IPS-18c (cell line): ENCODE data around the gene SLC2A13.

Source experiments
- H3K4me3 ChIP-seq: 2 replicates; pipeline ENCODE4 v1.7.0; 2013; ENCODE audit warnings: low read depth, mild to moderate bottlenecking, low read length, moderate library complexity; ENCODE audit not compliant: insufficient read depth
- H3K9me3 ChIP-seq: one replicate; pipeline ENCODE4 v1.6.1; 2013; ENCODE audit warnings: mild to moderate bottlenecking, low read length, moderate library complexity; ENCODE audit not compliant: control insufficient read depth, insufficient read depth

Gene SLC2A13

GRCh38 chr12:40105515-40106201 lies at the start of gene SLC2A13:
TSS of gene SLC2A13 (minus strand) at chr12:40106081. CDS start at chr12:40105808, 273 bp downstream.
- Histone ChIP-seq H3K4me3 (peak within 1 kb of the TSS; percentile 79), H3K9me3 (no peaks in the 10 kb centered on the region)

- H3K9me3 ChIP-seq: no peaks in the 10 kb centered on the region
These were observed 48.5 kb upstream of the SLC2A13 start for GRCh38 chr12:40154381-40154780.

DNA sequence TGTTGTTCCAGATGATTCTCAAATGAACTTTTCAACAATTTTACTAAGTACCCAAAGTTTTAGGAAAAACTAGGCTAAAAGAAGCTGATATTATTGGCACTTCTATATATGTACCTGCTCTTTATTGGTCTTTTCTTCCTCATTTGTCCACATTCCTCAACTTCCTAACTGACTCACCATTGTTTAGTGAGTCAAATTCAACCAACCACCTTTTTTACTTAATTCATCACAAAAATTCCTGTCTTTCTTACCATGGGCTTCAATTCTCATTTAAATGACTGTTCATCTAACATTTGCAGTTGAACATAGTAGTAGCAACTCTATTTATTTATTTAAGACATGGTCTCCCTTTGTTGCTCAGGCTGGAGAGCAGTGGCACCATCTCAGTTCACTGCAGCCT lies 47.6 kb upstream of the SLC2A13 start:
- Histone ChIP-seq H3K4me3 (no peak overlapping the region), H3K9me3 (no peaks in the 10 kb centered on the region)

More at GRCh38 chr12:40154381-40154780, 48.5 kb upstream of the SLC2A13 start:
- H3K4me3 ChIP-seq: no peak overlapping the region

DNA sequence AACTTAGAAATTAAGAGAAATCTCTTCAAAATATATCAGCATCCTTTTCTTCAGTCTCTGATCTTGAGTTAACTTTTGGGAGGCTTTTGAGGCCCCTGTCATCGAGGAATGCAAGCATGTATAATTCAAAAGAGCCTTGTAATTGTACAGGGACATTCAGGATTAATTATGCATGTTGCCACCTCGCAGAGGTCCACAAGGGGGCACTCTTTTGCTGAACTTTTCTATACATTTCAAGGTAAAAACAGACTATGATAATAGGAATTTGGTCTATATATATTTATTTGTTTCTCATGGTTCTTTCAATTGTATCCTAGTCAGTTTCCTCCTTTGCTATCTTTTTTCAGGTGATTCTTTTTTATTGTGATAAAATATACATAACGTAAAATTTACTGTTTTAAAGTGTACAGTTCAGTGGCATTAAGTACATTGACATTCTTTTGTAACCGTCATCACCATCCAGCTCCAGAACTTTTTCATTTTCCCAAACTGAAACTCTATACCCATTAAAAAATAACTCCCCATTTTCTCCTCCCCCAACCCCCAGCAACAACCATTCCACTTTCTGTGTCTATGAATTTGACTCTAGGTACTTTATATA lies 47.0 kb upstream of the SLC2A13 start:
- H3K9me3 ChIP-seq: no peaks in the 10 kb centered on the region

DNA sequence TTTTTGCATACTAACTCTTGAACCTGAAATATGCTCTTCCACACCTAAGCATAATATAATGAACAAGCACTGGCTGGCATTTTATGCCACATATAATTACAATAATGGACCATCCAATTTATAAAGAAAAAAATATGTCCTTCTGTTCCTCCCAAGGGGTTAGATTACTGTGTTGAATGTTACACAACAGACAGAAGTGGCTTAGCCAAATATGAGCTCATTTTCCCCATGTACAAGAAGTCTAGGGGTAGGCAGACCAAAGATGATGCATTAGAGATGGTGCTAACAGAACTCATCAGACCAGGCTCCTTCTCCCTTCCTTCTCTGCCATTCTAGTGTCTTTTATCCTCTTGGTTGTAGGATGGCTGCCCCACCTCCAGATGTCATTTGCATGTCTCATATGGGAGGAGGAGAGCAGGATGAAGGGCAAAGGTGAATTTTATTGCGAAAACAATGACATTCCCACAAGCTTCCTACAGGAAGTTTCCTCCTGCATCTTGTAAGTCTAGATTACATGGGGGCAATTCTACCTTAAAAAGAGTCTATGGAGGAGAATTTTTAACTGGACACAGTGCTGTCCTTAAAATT lies 43.9 kb upstream of the SLC2A13 start:
- no peaks in the 10 kb centered on the region for H3K9me3 ChIP-seq
- no peak overlapping the region for H3K4me3 ChIP-seq

More for the DNA sequence above, 47.0 kb upstream of the SLC2A13 start:
- H3K4me3 ChIP-seq: no peak overlapping the region

GRCh38 chr12:40146800-40147797 lies 41.2 kb upstream of the SLC2A13 start:
- H3K9me3 ChIP-seq: no peaks in the 10 kb centered on the region
- no peak overlapping the region for H3K4me3 ChIP-seq

DNA sequence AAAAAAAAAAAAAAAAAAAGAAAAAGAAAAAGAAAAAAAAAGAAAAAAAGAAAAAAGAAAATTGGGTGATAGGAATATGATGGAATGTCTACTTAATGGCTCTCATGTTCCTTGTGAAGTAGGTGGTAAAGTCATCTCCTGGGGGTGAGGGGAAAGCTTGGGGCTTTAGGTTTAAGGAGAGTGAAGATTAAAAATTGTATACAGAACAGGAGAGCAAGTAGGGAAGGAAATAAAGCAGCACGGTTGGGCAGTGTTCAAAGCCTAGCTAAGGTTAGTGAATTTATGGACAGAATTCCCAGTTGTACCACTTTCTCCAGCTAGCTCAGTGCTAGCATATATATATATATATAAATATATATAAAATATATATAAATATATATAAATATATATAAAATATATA lies 40.0 kb upstream of the SLC2A13 start:
- H3K9me3 ChIP-seq: no peaks in the 10 kb centered on the region
- H3K4me3 ChIP-seq: no peak overlapping the region

GRCh38 chr12:40144023-40144422 lies 38.1 kb upstream of the SLC2A13 start:
- no peaks in the 10 kb centered on the region for H3K9me3 ChIP-seq

DNA sequence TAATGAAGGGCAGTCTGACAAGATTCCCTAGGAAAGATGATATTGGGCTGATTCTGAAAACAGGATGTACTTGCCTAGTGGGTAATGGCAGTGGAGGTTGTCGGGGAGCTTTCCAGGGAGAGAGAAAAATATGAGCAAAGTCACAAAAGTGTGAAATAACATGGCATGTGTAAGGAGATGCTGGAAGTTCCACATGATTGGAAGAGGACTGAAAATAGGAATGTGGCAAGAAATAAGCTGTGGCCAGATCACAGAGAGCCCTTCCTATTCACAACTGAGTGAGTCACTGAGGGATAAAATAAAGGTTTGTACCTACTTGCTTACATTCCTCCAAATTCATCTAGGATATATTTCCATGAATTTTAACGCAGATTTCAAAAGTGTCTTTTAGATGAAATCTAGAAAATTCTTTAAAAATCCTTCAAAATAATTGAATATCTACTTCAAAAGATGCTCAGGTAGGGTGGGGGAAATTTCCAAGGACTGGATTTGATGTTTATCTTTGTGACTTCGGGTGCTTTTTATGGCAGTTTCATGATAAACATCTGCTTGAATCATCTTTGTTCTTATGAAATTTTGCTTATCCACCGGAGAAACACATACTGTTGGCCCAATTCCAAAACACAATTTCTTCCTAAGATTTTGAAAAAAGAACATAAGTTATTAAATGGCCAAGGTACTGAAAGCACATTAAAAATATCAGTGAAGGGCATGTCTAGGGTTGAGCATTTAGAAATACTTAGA lies 36.3 kb upstream of the SLC2A13 start:
- Histone ChIP-seq H3K9me3 (no peaks in the 10 kb centered on the region), H3K4me3 (no peak overlapping the region)

More at GRCh38 chr12:40144023-40144422, 38.1 kb upstream of the SLC2A13 start:
- no peak overlapping the region for H3K4me3 ChIP-seq

GRCh38 chr12:40138526-40138925 lies 32.6 kb upstream of the SLC2A13 start:
- H3K4me3 ChIP-seq: no peak overlapping the region
- H3K9me3 ChIP-seq: no peaks in the 10 kb centered on the region

DNA sequence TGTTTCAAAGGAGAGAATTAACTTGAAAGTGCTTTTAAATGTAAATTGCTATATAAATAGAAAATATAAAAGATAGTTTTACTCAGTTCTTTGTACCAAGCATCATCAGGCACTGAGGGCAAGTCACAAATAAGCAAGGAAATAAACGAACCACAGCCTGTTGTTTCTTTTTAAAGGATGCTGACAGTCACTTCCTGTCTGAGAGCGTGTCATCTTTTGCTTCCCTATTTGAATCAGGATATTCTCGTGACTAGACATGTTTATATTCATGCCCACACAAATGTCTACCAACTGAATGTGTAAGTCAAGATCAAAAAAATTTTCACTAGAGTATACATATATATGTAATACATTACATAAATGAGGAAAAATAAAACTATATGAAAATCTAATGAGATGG lies 31.4 kb upstream of the SLC2A13 start:
- Histone ChIP-seq H3K4me3 (no peak overlapping the region), H3K9me3 (no peaks in the 10 kb centered on the region)

DNA sequence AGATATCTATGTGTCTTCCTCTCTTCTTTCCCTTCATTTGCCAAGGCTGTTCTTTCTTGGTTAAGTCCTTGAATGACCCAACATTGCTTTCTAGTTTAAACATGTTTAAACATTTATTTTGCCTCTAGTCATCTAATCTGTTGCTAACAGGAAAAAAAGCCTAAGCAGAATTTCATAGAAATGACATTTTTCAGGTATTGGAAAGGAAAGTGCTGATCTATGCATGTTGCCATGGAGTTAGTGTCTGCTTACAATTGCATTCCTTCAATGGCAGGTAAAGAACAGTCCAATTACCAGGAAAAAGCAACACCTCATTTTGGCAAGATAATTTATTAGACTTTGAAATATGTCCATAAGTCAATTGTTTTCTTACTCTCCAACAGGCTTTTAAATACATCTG lies 21.5 kb upstream of the SLC2A13 start:
- no peak overlapping the region for H3K4me3 ChIP-seq

DNA sequence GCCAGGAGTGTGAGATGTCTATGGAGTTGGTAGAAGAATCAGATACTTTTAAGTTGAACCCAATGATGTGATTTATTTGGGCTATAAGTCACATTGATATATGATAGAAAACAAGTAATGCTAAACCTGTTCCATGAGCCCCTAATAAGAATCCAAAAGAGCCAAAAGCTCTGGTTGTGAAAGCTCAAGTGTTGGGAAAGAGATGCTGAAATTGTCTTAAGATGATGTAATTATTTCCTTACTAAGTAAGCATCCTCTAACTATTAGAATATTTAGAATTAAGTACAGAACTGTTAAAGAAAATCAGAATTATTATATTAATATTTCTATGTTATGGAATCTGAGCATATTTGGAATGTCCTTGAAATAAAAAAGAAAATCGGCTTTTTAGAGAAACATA lies 17.6 kb upstream of the SLC2A13 start:
- H3K4me3 ChIP-seq: no peak overlapping the region

More for the DNA sequence above, 21.5 kb upstream of the SLC2A13 start:
- H3K9me3 ChIP-seq: no peaks in the 10 kb centered on the region

DNA sequence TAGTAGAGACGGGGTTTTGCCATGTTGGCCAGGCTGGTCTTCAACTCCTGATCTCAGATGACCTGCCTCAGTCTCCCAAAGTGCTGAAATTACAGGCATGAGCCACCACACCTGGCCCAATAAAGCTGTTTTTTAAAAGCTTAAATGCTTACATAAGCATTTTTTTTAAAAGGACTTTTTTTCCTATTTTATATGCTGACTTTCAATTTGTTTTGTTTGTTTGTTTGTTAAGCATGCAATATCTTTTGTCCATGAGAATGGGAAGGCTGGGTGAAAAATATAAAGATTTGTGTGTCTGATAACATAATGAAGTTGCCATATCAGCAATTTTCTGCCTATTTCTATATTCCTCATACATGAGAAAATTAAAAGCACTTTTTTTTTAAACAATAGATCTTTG lies 17.0 kb upstream of the SLC2A13 start:
- Histone ChIP-seq H3K9me3 (no peaks in the 10 kb centered on the region), H3K4me3 (no peak overlapping the region)

More for the DNA sequence above, 17.6 kb upstream of the SLC2A13 start:
- no peaks in the 10 kb centered on the region for H3K9me3 ChIP-seq

GRCh38 chr12:40117818-40118217 lies 11.9 kb upstream of the SLC2A13 start:
- no peak overlapping the region for H3K4me3 ChIP-seq
- no peaks in the 10 kb centered on the region for H3K9me3 ChIP-seq

DNA sequence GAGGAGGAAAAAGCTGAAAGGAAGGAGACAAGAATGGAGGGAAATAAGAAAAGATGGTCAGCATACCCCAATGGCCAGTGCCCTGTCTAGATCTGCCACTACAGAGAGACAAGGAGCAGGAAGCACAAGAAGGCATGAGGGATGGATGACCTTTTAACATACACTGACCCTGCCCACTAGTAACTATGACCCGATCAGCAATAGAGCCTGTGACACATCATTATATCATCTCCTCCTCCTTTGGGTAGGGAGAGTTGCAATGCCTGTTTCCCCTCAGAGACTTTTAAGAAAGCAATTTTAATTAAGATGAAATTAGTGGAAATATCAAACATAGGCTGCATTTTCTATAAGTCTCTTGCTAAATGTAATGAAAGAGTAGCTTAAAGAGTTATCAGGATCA lies 4.7 kb upstream of the SLC2A13 start:
- H3K4me3 ChIP-seq: no peak overlapping the region
- H3K9me3 ChIP-seq: no peaks in the 10 kb centered on the region
